SW480 (cell line): ENCODE results near the gene RALBP1.
"Not testable (repeated sequence)": the region's sequence is repeated elsewhere in the genome, so short reads cannot be mapped to it uniquely, and the experiment has no call there.

ENCODE experiments used
- DNase-seq: peaks from one replicate; pipeline ENCODE4 v3.0.0-alpha.2; 2016; ENCODE audit warnings: low spot score

RALBP1 gene

DNA sequence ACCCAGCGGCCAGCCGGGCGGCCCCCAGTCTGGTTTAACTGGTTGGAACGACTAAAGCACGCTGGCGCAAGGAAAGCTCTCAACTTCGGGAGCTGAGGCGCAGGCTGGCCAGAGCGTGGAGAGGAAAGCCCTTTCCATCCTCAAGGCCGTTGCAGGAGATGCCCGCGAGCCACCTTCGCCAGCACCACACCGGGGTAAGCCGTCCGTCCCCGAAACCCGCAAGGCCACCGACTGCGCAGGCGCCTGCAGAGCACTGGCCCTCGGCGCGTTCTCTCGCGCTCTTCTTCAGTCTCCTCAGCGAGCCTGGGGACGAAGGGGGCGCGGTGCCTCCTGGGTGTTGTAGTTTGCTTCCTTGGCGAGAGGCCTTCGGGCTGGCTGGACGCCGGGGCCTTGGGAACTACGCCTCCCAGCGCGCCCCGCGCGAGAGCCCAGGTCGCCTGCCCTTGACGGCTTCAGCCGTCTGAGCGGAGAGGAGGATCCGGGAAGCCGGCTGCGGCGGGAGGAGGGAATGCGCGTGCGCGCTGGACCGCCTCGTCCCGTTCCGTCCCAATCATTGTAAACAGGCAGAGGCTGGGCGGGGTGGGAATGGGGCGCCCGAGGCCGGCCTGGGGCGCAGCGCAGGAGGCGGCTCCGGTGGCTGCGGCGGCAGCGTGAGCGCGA is at the start of gene RALBP1:
Gene RALBP1 (plus strand): TSS at position 531 of the 660 bp plus-strand sequence. CDS start 37,533 bp downstream, outside the sequence.
- DNase-seq: peak; percentile 98

DNA sequence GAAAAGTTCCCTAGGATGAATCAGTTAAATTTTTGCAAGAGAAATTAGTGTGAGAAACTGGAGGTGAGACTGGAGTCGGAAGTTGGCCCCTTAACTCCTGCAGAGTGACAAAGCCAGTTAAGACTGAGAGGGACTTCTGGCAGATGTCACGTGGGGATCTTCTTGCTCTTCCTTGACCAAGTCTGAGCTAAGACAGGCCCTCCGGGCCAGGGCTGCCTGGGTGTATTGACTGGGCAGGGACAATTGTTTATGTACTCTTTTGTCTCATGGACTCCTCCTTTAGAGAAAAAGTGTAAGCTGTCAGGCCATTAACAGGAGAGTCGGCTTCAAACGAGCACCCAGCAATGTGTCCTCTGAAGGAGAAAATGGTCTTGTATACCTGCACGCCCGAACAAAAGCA is 48.6 kb upstream of the RALBP1 start:
- no peak for DNase-seq

DNA sequence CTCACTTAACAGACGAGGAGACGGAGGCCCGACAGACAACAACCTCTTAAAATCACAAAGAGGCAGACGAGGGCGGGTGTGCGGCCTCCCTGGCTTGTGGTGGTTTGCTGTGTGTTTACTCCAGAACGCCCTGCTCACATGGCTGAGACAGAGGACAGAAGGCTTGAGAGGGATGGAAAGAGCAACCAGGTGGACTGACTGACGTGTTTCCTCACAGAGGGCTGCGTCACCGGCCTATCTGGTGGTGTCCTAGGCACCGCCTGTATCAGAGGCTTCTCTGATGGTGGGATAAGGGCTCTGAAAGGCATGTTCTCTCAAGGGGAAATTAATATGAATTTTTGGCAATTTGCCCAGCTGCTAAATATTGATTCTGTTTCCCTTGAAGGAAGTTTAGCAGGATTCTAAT is 47.0 kb upstream of the RALBP1 start:
- no peak for DNase-seq

DNA sequence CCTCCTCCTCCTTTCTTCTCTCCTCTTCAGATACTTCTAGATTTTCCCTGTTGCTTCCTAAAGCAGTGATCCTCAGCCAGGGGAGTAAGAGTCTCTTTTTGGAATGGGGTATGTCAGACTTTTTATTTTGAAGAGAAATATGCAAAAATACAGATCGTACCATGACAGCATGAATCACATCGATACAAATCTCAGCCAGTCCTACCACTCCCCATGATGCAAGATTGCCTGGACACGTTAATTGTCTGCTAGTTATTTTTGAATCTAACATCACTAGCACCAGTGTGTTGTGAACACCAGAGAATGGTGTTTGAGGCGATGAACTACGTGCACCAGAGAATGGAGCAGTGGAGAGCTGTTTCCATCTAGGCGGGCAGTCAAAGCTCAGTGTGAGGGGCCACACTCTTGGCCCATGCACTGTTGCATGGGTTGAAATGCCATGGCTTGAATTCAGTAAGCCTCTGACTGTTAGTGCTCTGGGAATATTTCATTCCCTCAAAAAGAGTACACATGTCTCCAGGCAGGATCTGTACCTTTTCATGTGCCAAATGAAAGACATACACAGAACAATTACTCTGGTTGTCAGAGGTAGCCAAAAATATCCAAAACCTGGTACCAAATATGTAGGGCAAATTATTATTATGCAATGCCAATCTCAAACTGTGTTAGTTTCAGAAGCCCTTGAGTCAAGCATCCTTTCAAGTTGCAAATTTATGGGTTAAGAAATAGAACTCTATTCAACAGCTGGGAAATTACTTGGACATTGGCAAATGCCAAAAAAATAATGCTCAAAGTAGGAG is 46.3 kb upstream of the RALBP1 start:
- DNase-seq: no peak

GRCh38 chr18:9429662-9429993 is 45.7 kb upstream of the RALBP1 start:
- DNase-seq: no peak

GRCh38 chr18:9430315-9430714 is 45.0 kb upstream of the RALBP1 start:
- DNase-seq: not testable (repeated sequence)

GRCh38 chr18:9431296-9431695 is 44.0 kb upstream of the RALBP1 start:
- no peak for DNase-seq

DNA sequence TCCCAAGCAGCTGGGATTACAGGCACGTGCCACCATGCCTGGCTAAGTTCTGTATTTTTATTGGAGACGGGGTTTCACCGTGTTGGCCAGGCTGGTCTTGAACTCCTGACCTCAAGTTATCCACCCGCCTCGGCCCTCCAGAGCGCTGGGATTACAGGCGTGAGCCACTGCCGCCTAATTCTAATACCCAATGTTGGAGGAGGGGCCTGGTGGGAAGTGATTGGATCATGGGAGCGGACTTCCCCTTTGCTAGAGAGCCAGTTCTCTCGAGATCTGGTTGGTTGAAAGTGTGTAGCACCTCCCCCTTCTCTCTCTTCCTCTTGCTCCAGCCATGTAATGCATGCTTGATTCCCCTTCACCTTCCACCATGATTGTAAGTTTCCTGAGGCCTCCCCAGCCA is 42.2 kb upstream of the RALBP1 start:
- not testable (repeated sequence) for DNase-seq

DNA sequence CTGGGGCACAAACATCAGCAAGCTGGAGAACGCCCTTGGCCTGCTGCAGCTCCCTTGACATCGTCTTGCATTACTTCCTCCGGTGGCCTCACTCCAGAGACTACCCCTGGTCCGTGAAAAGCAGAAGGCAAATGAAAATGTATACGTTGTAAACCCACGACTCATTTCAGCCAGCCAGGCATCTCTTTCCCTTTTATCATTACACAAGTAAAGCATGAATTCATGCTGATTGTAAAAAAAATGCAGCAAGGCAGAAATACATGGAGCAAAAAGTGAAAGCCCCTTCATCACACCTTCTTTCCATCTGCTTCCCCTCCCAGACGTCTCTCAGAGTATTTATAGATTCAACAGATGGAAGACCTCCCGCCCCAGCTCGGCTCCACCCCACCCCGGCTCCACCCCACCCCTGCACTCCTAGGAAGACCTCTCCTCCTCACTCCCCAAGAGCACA is 41.6 kb upstream of the RALBP1 start:
- no peak for DNase-seq

- DNase-seq: no peak
These were observed 41.1 kb upstream of the RALBP1 start for GRCh38 chr18:9434122-9434701.

DNA sequence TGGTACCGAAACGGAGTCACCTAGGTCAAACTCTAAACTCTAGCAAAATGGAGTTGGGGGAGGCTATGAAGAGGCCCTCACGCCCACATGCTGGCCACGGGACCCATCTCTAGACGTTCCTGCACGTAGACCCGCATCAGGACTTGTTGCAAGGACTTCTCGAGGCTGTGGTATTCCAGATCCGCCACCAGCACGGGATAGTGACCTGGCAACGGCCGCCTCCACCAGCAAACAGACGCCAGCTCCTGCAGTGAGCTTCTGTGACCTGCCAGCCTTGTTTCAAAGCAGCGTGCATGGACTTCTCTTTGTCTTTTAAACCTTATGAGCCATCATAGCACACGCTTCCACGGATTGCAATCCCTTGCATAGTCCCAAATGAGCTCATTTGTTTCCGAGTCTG is 40.3 kb upstream of the RALBP1 start:
- no peak for DNase-seq

DNA sequence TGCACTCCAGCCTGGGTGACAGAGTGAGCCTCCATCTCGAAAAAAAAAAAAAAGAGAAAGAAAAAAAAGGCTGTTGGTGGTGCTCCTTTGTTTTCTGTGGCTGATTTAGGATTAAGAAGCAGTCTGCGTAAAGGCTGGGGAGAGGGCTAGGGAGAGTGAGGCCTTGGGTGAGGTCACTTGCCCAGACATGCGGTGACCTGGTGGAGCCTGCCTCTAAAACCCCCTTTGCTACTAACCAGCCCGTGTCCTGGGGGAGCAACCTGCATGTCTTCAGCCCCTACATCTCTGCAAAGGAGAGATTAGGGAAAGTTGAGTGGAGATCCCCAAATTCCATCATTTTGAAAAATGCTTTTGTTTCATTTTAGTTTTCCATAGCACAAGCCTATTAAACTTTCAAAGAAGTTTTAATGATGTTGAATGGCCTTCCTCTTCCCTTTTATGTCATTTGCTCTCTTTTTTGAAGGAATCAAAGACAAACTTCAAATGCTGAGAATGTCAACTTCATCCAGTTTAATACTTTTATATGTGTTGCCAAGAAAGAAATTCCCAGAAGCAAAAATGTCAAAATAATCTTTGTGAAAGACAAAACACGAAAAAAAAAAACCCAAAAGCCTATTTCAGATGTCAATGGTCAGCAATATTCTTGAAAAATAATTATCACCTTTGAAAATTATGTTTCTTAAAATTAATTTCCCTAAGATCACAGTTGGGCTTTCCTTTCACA is 38.9 kb upstream of the RALBP1 start:
- DNase-seq: no peak

DNA sequence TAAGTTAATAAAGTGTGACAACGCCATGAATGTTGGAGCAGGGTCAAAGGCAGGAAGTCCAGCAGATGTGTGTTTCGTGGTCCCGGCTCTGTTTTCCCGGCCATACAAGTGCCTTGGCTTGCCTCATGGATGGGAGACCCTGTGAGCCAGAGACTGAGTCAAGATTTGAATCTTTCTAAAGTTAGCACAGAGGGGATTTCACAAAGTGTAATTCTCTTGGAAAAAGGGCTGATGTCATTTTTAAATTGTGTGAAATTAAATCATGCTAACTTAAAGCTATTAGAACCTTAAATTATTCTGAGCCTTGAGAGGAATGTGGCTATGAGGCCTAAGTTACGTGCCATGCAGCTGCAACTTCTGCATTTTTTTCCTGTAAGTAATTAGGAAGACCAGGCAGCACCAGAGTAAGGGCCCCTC is 38.3 kb upstream of the RALBP1 start:
- DNase-seq: no peak

- no peak for DNase-seq
These were observed 37.6 kb upstream of the RALBP1 start for GRCh38 chr18:9437672-9438071.

DNA sequence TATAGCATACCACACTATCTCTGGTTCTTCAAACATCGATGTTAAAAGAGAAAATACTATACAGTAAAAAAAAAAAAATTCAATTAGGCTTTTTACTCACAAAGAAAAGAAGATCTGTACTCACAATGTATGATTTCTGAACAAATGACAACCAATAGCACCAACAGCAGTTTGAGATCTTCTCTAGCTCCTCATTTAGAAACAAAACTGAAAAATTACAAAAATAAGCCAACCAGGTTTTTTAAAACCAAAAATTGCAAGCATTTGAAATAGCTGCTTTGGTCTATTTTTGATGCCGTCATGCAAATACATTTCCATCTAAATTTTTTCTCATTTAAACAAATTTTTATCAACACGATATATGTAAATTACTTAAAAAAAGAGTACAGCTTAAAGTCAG is 34.3 kb upstream of the RALBP1 start:
- no peak for DNase-seq

GRCh38 chr18:9444549-9444948 is 30.8 kb upstream of the RALBP1 start:
- DNase-seq: no peak

- DNase-seq: no peak
These were observed 28.5 kb upstream of the RALBP1 start for GRCh38 chr18:9446839-9447238.

- DNase-seq: no peak
These were observed 28.0 kb upstream of the RALBP1 start for GRCh38 chr18:9447334-9447733.

DNA sequence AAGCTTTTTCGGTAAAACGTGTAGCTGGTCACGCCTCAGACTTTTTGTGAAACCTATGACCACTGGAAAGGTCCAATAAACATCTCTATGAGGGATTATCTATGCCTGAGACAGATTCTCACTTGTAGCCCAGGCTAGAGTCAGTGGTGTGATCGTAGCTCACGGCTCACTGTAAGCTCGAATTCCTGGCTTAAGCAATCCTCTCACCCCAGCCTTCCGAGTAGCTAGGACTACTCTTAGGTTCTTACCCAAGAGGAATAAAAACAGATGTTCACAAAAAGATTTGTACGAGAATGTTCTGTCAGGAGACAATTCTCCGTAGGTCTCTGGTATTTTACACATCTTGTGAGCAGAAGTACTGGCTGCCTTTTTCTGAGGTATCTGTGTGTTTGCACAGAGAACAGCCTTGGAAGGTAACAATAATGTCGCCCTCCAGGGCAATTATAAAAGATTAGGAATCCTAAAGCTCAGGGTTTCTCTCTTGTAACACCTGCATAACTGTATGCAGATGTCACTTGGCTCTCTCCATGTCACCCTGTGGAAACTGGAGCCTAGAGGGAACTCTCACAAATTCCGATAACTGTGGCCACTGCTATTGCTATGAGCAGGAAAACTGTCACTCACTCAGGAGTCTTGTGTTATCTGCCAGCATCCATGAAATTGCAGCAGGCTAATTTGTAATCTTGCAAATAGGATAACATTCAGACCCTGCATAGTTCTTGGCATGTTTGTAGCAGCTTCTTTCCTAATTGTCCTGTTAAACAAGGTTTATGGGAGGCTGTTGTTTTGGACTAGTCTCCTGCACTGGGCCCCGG is 25.5 kb upstream of the RALBP1 start:
- no peak for DNase-seq

- not testable (repeated sequence) for DNase-seq
These were observed 24.4 kb upstream of the RALBP1 start for GRCh38 chr18:9450920-9451319.

DNA sequence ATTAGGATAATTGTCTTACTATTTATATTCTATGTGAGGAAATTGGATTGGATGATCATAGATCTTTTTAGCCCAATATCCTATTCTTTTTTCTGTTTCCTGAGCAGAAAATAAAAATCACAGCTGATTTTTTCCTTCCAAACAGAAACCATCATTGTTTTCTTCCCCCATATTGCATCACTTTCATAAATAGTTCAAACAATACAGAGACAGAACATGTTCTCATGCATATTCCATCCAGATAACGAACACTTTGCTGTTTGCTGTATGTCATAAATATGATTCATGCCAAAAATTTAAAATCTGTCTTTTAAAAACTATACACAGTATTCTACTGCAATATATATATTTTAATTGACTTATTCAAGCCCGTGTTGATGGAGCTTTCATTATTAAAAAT is 22.0 kb upstream of the RALBP1 start:
- DNase-seq: no peak
